HG02970 (cell line): ENCODE data around the gene NAAA.
"Not testable (repeated sequence)": the region's sequence is repeated elsewhere in the genome, so short reads cannot be mapped to it uniquely, and the experiment has no call there.

ENCODE experiments used
- ATAC-seq: cut with Tn5 transposase; IDR thresholded peaks from one replicate; pipeline ENCODE4 v1.9.1; 2021; ENCODE audit warnings: mild to moderate bottlenecking, moderate library complexity, moderate number of reproducible peaks; ENCODE audit not compliant: unreplicated experiment, low FRiP score

The NAAA gene

DNA sequence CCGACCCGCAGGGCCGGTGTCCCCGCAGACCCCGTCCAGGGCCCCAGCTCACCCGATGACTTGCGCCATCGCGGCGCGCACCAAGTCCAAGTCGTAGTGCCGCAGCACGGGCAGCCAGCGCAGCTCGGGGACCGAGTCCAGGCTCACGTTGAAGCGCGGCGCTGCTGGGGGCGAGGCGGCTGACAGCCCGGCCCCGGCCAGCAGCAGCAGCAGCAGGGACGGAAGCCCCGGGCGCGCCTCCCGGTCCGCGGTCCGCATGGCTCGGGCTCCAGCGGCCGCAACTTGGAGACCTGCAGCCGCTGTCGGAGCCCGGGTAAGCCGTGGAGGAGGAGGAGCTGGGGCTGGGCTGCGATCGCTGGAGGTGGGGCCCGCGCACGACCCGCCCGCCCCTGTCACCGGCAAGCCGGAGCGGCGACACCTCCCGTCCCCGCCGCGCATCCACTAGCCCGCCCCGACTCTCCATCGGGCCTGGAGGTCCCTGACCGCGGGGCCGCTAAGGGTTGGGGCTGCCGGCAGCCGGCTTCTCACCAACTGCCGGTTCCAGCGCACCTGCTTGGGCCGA lies at the start of gene NAAA:
TSS of gene NAAA (minus strand) at position 322 of the 562 bp plus-strand sequence. CDS start at position 258, 64 bp downstream.
- ATAC-seq: peak; percentile 59

- ATAC-seq: no peak
These were observed 49.2 kb upstream of the NAAA start for GRCh38 chr4:75989846-75990528.

DNA sequence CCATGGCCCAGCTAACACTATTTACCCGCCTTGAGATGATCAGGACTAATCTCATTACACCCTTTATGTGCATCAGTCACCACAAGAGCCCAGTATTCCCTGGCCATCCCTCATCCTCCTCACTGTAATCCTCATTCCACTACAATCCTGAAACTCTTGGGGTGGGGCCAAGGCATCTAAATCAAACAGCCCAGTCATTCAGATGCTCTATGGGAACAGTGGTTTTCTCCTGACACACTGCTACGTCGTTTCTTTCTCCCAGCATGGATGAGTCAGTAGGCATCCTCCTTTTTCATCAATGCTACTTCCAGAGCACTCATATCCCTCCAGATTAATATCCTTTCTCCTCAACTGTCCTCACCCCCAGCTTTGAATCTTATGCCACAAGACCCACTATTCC lies 44.3 kb upstream of the NAAA start:
- no peak for ATAC-seq

DNA sequence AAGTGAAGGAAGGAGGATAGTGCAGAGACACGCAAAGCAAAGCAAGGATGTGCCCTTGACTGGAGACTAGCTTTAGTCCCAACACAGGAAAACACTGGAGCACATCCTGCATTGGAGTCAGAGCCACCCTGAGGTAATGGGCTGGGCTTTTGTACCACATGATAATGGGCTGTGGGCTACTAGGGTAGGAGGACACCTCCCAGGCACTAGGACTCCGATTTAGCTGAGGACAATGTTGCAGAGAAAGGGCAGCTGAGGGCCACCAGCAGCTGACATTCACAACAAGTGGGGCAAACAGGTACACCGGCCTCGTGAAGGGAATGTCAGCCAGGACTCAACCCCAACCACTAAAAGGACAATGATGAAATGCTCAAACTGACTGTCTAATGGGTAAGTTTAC lies 39.8 kb upstream of the NAAA start:
- no peak for ATAC-seq

- ATAC-seq: no peak
These were observed 35.4 kb upstream of the NAAA start for GRCh38 chr4:75976177-75976576.

DNA sequence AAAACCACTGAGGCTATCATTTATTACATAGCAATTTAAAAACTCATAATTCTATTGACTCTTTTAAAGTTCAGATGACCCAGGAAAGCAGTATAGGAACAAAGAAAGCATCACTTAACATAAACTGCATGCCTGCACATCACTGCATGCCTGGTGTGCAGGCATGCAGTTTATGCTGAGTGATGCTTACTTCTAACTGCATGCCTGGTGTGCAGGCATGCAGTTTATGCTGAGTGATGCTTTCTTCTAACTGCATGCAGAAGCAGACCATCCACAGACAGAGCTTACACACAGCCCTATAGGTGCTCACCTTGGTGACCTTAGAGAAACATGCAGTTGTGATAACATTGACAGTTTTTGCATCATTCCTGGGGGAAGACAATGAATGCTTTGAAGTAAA lies 33.0 kb upstream of the NAAA start:
- no peak for ATAC-seq

DNA sequence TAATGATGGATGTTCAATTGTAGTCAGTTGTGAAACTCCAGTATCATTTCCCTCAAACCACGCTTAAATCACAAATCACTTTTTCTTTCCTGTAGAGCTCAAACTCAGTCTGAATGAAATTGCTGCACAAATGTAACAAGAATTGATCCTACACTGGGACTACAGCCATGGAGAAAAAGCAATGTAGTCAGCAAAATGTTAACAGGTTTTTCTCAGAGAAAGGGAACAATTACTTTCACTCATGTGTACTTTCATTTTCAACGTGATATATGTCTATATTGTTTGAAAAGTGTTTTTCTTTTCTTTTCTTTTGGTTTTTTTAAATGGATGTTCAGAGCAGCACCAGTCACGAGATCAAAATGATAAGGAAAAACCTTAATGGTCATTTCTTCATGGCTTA lies 27.3 kb upstream of the NAAA start:
- ATAC-seq: no peak

- ATAC-seq: no peak
These were observed 22.7 kb upstream of the NAAA start for GRCh38 chr4:75963558-75963957.

DNA sequence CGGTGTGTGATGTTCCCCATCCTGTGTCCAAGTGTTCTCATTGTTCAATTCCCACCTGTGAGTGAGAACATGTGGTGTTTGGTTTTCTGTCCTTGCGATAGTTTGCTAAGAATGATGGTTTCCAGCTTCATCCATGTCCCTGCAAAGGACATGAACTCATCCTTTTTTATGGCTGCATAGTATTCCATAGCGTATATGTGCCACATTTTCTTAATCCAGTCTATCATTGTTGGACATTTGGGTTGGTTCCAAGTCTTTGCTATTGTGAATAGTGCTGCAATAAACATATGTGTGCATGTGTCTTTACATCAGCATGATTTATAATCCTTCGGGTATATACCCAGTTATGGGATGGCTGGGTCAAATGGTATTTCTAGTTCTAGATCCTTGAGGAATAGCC lies 21.3 kb upstream of the NAAA start:
- ATAC-seq: not testable (repeated sequence)

DNA sequence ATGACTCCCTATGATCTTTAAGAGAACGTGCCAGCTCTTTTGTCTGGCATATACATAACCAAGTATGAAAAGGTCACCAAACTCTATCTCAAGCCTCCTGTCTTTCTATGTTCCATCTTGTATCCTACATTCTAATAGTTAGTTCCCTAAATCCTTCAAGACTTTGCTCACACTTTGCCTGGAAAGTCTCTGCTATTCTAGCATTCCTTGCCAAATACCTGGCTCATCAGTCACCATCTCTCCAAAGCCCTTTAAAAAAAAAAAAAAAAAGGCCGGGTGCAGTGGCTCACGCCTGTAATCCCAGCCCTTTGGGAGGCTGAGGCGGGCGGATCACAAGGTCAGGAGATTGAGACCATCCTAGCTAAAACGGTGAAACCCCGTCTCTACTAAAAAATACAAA lies 17.7 kb upstream of the NAAA start:
- ATAC-seq: not testable (repeated sequence)

- not testable (repeated sequence) for ATAC-seq
These were observed 14.0 kb upstream of the NAAA start for GRCh38 chr4:75954811-75955210.

- ATAC-seq: no peak
These were observed 12.7 kb upstream of the NAAA start for GRCh38 chr4:75953509-75953908.

DNA sequence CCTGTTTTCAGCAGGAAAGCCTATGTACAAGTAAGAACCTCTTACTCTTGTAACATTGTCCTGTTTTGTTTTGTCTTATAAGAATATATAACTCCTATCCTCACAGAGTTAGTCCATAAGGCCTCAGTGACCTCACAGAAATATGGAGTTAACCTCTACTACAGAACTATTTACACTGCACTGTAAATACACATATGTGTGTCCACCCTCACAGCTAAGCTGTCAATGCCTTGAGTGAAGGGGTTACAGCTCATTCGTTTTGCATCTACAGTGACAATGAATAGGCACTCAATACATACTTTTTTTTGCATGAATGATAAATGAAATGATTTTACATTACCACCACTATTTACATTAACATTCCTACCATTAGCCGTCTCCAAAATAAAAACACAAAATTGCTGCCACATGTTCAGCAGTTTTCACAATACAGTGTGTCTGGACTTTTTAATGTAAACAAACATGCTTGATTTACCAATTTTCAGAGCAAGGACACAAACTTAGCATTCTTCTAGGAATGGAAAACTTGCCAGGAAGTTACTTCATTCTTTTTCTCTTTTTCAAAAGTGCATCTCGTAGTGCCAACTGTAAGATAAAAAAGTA lies 9.5 kb upstream of the NAAA start:
- no peak for ATAC-seq

DNA sequence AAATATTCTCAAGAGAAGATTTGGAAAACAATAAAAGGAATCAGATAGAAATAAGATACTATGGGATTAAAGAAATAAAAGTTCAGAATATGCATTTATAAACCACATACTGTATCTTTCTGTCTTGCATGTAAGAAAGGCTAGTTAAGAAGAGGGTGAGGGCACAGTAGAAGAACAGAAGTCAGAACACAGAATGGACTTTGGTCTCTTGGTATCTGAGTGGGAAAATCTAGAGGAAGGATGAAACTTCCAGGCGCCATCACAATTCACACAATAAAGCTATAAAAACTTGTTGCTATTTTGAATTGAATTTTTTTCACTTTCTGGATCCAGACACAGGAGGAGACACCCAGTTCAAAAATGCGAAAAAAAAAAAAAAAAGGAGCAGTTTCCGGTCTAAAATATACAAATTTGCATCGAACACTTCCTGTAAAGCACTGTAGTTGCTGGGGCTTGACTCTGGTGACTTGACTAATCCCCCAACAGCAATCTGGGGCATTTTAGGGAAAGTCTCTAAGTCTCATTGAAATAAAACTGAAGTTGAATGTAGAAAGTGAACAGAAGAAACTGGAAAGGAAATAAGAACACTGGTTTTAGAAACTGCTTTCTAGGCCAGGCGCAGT lies 8.1 kb upstream of the NAAA start:
- no peak for ATAC-seq

DNA sequence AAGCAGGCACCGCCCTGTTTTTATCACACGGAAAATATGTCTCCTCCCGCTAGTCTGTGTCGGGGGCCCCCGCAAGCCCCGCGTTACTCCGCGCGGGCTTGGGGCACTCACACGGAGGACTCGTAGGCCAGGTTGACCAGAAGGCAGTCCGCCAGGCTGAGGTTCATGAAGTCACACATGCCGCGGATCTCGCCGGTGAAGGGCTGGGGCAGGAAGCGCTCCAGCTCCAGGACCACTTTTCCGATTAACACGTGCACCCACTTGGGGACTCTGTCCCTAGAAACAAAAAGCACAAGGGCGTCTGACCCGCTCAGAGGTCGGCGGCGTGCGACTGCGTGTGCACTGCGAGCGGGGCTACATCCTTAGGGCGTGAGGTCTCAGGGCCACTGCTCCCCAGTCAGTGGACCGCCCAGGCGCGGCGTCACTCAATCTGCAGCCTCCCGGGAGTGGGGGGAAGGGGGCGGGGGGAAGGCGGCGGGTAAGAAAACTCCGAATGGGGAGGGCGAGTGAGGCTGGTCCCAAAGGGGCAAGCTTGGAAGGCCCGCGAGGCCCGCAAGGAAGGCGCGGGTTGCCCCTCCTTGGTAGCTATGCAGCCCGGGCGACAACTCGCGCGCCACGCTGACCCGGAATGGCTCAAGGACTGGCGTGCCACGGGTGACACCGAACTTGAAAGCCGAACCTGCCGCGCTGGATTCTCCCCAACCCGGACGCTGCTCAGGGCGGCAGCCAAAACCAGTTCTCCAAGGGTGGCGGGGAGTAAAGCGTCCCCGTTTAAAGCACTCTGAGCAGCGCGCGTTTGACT lies 722 bp downstream of the NAAA start:
- ATAC-seq: peak; percentile 51

DNA sequence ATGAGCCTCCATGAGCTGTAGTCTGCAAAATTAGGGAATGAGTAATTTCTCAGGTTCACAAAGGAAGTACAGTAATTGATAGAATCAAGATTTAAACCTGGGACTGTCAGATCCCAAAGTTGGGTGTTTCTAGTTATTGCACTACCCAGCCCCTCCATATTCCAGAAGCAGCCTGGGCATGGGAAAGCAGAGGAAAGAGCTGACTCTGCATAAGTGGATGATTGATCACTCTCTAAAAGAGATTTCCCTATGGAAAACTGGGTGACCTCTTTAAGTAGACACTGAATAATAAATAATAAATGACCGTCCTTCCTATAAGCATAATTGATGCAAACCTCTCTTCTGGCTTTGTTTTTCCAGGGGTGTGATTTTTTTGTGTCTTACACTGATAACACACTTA lies 5.2 kb downstream of the NAAA start:
- no peak for ATAC-seq

DNA sequence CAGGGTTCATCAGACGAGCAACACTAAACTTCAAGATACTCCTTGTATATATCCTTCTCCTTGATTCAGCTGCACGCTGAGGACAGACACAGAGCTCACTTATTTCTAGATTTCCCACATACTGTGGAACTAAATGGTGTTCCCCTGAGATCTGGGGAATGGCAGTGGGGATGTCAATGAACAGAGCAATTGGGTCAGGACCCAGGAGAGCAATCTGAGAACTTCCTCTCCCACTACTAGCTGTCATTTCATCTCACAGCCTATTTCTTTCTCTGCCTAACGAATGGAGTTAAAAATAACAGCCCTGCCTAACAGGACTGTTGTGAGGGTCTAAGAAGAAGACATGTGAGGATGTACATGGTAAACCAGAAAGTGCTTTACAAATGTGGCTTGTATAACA lies 10.7 kb downstream of the NAAA start:
- ATAC-seq: no peak

DNA sequence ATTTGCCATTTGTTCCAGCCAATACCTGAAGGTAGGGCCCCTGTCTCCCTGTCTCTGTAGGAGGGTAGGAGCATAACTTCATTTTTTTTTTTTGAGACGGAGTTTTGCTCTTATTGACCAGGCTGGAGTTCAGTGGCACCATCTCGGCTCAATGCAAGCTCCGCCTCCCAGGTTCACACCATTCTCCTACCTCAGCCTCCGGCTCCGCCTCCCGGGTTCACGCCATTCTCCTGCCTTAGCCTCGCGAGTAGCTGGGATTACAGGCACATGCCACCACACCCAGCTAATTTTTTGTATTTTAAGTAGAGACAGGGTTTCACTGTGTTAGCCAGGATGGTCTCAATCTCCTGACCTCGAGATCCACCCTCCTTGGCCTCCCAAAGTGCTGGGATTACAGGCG lies 15.9 kb downstream of the NAAA start:
- not testable (repeated sequence) for ATAC-seq

DNA sequence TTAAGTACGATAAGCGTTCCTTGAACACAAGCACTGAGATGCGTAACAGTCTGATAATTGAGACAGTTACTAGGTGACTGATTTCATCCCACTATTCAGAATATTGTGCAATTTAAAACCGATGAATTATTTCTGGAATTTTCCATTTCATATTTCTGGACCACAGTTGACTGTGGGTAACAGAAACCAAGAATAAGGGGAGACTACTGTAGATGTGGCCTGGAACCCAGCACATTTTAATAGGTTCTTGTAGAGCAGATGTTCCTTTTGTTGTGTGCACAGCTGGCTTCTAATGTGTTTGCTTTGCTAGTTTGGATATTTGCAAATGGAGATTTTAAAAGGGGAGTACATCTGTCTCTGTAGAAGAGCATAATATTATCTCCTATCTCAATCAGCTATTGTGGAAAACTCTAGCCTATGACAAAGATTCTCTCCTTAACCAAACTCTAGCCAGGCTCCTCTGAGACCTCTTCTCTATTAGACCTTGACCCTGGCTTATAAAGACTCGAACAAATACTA lies 16.4 kb downstream of the NAAA start:
- no peak for ATAC-seq

GRCh38 chr4:75922588-75922987 lies 18.2 kb downstream of the NAAA start:
- ATAC-seq: no peak

GRCh38 chr4:75921910-75922309 lies 18.9 kb downstream of the NAAA start:
- no peak for ATAC-seq
